Measurements from ENCODE around the gene SPDYA. TPM values are rescaled to one million over a fixed set of nuclear protein-coding genes. Genes with fewer than 3 reads are reported as not detected.
A peak's percentile ranks its signal among the peaks of the same experiment; 100 is the strongest.

Gene SPDYA
- polyA plus RNA-seq, 2 of the 4 experiments (the other 2 are of a cell fraction) = 0.14 to 0.49 TPM

DNA sequence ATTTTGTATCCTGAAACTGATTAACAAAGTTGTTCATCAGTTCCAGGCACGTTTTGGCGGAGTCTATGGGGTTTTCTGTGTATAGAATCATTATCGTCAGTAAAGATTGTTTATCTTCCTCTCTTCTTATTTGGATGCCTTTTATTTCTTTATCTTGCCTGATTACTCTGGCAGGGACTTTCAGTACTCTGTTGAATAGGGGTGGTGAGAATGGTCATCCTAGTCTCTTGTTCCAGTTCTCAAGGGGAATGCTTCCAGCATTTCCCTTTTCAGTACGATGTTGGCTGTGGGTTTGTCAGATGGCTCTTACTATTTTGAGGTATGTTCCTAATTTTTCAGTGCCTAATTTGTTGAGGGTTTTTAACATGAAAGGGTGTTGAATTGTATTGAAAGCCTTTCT lies 14.0 kb upstream of the SPDYA start:
- no peak overlapping the region for H3K4me2 ChIP-seq

GRCh38 chr2:28801726-28802125 lies 8.9 kb upstream of the SPDYA start:
- no peak for ATAC-seq
- POLR2A ChIA-PET = no interaction called here
- peak overlapping the region; percentile 54 for H3K4me2 ChIP-seq

More for the DNA sequence above, 14.0 kb upstream of the SPDYA start:
- DNase-seq (ENCODE audit: low read depth in 1 of 2, low spot score in 1 of 2) (no peak), FAIRE-seq (no peak), ATAC-seq (no peak)
- H3K27ac ChIP-seq = no peak overlapping the region
- H3K9me3 ChIP-seq = 0 out of 3 replicates have a peak, but pooled peaks cover 6% of the 10 kb centered on the region
- TF ChIP-seq MAZ (IDR thresholded peaks at IDR 0.05; ENCODE audit: borderline replicate concordance, low read depth, low read length) (no peak), NR3C1 (IDR thresholded peaks at IDR 0.05) (no peak), PHF8 (IDR thresholded peaks at IDR 0.05; ENCODE audit: borderline replicate concordance, low read depth) (no peak), EHMT2 (IDR thresholded peaks at IDR 0.05; ENCODE audit: low read depth) (no peak), HOXB5 (CRISPR knock-in tag; IDR thresholded peaks at IDR 0.05) (no peak), JUNB (IDR thresholded peaks at IDR 0.05) (no peak), HDAC2 (IDR thresholded peaks at IDR 0.05) (no peak), KDM5A (IDR thresholded peaks at IDR 0.05) (no peak), CHD4 (IDR thresholded peaks at IDR 0.05; ENCODE audit: borderline replicate concordance) (no peak), HOXA7 (CRISPR knock-in tag; IDR thresholded peaks at IDR 0.05) (no peak), HEYL (CRISPR knock-in tag; IDR thresholded peaks at IDR 0.05) (no peak), FOSL2 (IDR thresholded peaks at IDR 0.05) (no peak), FOSL2 (CRISPR knock-in tag; IDR thresholded peaks at IDR 0.05) (no peak), REST (IDR thresholded peaks at IDR 0.05) (no peak), MYC (IDR thresholded peaks at IDR 0.05; ENCODE audit: borderline replicate concordance, low read length) (no peak), BHLHE40 (IDR thresholded peaks at IDR 0.05; ENCODE audit: low read depth, low read length) (no peak), CEBPB (IDR thresholded peaks at IDR 0.05) (no peak), RARB (CRISPR knock-in tag; IDR thresholded peaks at IDR 0.05) (no peak), TP53 (CRISPR knock-in tag; IDR thresholded peaks at IDR 0.05) (no peak)
- TF ChIP-seq, protein P1, sequence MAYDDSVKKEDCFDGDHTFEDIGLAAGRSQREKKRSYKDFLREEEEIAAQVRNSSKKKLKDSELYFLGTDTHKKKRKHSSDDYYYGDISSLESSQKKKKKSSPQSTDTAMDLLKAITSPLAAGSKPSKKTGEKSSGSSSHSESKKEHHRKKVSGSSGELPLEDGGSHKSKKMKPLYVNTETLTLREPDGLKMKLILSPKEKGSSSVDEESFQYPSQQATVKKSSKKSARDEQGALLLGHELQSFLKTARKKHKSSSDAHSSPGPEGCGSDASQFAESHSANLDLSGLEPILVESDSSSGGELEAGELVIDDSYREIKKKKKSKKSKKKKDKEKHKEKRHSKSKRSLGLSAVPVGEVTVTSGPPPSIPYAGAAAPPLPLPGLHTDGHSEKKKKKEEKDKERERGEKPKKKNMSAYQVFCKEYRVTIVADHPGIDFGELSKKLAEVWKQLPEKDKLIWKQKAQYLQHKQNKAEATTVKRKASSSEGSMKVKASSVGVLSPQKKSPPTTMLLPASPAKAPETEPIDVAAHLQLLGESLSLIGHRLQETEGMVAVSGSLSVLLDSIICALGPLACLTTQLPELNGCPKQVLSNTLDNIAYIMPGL (CRISPR knock-in tag; IDR thresholded peaks at IDR 0.05; ENCODE audit: borderline replicate concordance) = no peak
- TF ChIP-seq, protein P2, sequence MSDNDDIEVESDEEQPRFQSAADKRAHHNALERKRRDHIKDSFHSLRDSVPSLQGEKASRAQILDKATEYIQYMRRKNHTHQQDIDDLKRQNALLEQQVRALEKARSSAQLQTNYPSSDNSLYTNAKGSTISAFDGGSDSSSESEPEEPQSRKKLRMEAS (IDR thresholded peaks at IDR 0.05) = no peak
- 89% methylated on average over 4 of the region's 4 CpGs for WGBS (ENCODE audit: missing lambda C conversion rate)
- peaks cover 17% of the 10 kb centered on the region for H3K4me1 ChIP-seq
- CTCF ChIA-PET = no interaction called here
- POLR2A ChIA-PET = no interaction called here
- no peak overlapping the region for H3K4me3 ChIP-seq

More at GRCh38 chr2:28801726-28802125, 8.9 kb upstream of the SPDYA start:
- TF ChIP-seq FOSL2 (IDR thresholded peaks at IDR 0.05) (no peak), FOSL2 (CRISPR knock-in tag; IDR thresholded peaks at IDR 0.05) (peak; percentile 44; the same call in 1 of the 2 replicates), ESRRA (IDR thresholded peaks at IDR 0.05; ENCODE audit: borderline replicate concordance, low read length) (no peak), MAFK (IDR thresholded peaks at IDR 0.05; ENCODE audit: partially characterized antibody) (peak; percentile 81)
- Histone ChIP-seq H3K4me1 (peaks cover 42% of the 10 kb centered on the region), H3K4me3 (no peak overlapping the region), H3K27ac (peak overlapping the region; percentile 71 to 87), H3K9me3 (no peaks in the 10 kb centered on the region)
- WGBS (ENCODE audit: missing lambda C conversion rate) = 59% methylated on average over 3 of the region's 3 CpGs
- CTCF ChIA-PET = interaction anchor here (0.6 to 2.7 kb wide), 5 partner anchors 8 to 235 kb away, joined by 3 to 9 read pairs (median 3); no protein-coding TSS in a partner anchor
- FAIRE-seq = no peak
- peak in 1 of 2 experiments; percentile 25 for DNase-seq (ENCODE audit: low read depth in 1 of 2, low spot score in 1 of 2)

All from A549 (cell line).